Endothelial cell of umbilical vein (primary cell): ENCODE data around the gene NEXN.

Source experiments
- CTCF ChIP-seq, 2 donors: IDR thresholded peaks; 1 replicate in 1 of 2; 2 replicates in 1 of 2; pipeline ENCODE4 v1.5.1; 2011; ENCODE audit warnings: low read length in 2 of 2, mild to moderate bottlenecking in 2 of 2, moderate library complexity in 2 of 2, control low read depth in 1 of 2, inconsistent platforms in 1 of 2, low read depth in 1 of 2; ENCODE audit not compliant: insufficient read depth in 1 of 2; ENCODE audit errors: extremely low read depth in 1 of 2
- EZH2 ChIP-seq: IDR thresholded peaks from 2 replicates; pipeline ENCODE4 v1.6.1; 2012; ENCODE audit warnings: borderline replicate concordance, low read depth, mild to moderate bottlenecking, moderate library complexity, low read length, inconsistent platforms; ENCODE audit not compliant: severe bottlenecking
- JUN ChIP-seq: IDR thresholded peaks from 2 replicates; pipeline ENCODE4 v1.6.1; 2011; ENCODE audit warnings: borderline replicate concordance, low read depth; ENCODE audit not compliant: insufficient read length, insufficient read depth
- MYC ChIP-seq: IDR thresholded peaks from one replicate; pipeline ENCODE4 v1.6.1; 2011; ENCODE audit warnings: mild to moderate bottlenecking, low read depth, low read length
- POLR2A ChIP-seq: IDR thresholded peaks from 2 replicates; pipeline ENCODE4 v1.6.1; 2012; ENCODE audit warnings: low read depth, mild to moderate bottlenecking, control low read depth, low read length
- POLR2AphosphoS5 ChIP-seq: IDR thresholded peaks from 2 replicates; pipeline ENCODE4 v1.6.1; 2012; ENCODE audit warnings: low read depth, mild to moderate bottlenecking, control low read depth, low read length, moderate library complexity; ENCODE audit not compliant: insufficient read depth

DNA sequence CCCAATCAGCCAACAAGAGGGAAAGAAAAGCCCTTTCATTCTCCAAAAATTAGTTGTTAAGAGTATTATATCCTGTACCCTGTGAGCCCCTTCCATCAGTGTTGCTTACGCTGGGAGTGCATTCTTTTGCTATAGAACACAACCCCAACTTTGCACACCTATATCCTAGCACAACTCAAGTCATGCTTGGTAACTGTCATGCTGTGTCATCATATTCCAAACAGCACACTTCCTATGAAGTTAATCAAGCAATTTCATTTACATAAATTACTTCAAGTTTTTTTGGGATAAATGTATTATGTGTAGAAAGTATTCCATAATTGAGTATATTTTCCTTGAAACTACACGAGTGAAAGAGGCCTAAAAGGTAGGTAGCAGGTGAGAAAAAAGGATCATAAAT lies 70.4 kb downstream of the NEXN start:
- no peak for TF ChIP-seq EZH2
- no peak for TF ChIP-seq POLR2AphosphoS5
- TF ChIP-seq MYC = no peak
- TF ChIP-seq CTCF (IDR thresholded peaks at IDR 0.05; ENCODE audit: extremely low read depth in 1 of 2, insufficient read depth in 1 of 2, low read depth in 1 of 2, low read length in 2 of 2) = no peak
- no peak for TF ChIP-seq POLR2A
- no peak for TF ChIP-seq JUN
